ENCODE results near the gene NOS1AP. TPM values are rescaled to one million over a fixed set of nuclear protein-coding genes. Genes with fewer than 3 reads are reported as not detected.

NOS1AP gene
- total and polyA plus RNA-seq, 8 donors: 0.25 to 13.8 (median 6.2) TPM

- H3K4me1 ChIP-seq: peaks cover 0 to 40% (median 13%) of the 10 kb centered on the region in 4 donors
These were observed 24.8 kb downstream of the NOS1AP start for GRCh38 chr1:162094271-162094670.

DNA sequence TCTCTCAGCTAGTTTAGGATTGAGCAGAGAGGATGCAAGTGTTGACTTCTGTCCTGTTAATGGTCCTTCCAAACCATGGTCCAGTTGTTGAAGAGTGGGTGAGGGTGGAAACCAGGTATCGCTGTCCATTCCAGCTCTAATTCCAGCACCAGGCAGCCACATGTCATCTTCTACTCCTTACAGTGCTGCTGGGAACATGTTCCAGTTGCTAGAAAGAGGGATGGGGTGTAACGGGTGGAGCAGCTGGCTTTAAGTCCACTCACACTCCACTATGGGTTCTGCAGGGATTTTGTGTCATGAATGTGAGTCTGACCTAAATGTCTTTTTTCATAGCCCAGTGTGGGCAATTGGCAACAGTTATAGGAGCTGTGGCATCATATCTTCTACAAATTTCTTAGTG, 25.2 kb downstream of the NOS1AP start:
- WGBS, 5 donors: 87 to 100% (median 94%) methylated on average over 2 of the region's 2 CpGs
- intact Hi-C loops (cut with DNase I; ENCODE audit: low total_unique reads): no loop called here
- Histone ChIP-seq H3K27ac (no peak overlapping the region), H3K4me3 (no peak overlapping the region), H3K4me1 (peaks cover 0 to 40% (median 13%) of the 10 kb centered on the region in 4 donors), H3K36me3 (no peaks in the 10 kb centered on the region), H3K9me3 (no peaks in the 10 kb centered on the region), H3K27me3 (no peaks in the 10 kb centered on the region)
- TF ChIP-seq POLR2A (IDR thresholded peaks at IDR 0.05) (no peak), EP300 (IDR thresholded peaks at IDR 0.05) (no peak), POLR2AphosphoS5 (IDR thresholded peaks at IDR 0.05) (no peak)
- TF ChIP-seq, protein P1, sequence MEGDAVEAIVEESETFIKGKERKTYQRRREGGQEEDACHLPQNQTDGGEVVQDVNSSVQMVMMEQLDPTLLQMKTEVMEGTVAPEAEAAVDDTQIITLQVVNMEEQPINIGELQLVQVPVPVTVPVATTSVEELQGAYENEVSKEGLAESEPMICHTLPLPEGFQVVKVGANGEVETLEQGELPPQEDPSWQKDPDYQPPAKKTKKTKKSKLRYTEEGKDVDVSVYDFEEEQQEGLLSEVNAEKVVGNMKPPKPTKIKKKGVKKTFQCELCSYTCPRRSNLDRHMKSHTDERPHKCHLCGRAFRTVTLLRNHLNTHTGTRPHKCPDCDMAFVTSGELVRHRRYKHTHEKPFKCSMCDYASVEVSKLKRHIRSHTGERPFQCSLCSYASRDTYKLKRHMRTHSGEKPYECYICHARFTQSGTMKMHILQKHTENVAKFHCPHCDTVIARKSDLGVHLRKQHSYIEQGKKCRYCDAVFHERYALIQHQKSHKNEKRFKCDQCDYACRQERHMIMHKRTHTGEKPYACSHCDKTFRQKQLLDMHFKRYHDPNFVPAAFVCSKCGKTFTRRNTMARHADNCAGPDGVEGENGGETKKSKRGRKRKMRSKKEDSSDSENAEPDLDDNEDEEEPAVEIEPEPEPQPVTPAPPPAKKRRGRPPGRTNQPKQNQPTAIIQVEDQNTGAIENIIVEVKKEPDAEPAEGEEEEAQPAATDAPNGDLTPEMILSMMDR (IDR thresholded peaks at IDR 0.05): no peak
- DNase-seq: no peak

More at GRCh38 chr1:162094271-162094670, 24.8 kb downstream of the NOS1AP start:
- H3K9me3 ChIP-seq: no peaks in the 10 kb centered on the region
- no peak overlapping the region for H3K27ac ChIP-seq
- no peaks in the 10 kb centered on the region for H3K36me3 ChIP-seq
- 43 to 81% (median 54%) methylated on average over 1 of the region's 1 CpG for WGBS, 5 donors
- H3K4me3 ChIP-seq: no peak overlapping the region
- TF ChIP-seq EP300 (IDR thresholded peaks at IDR 0.05) (no peak), POLR2AphosphoS5 (IDR thresholded peaks at IDR 0.05) (no peak), POLR2A (IDR thresholded peaks at IDR 0.05) (no peak)
- TF ChIP-seq, protein P1 (IDR thresholded peaks at IDR 0.05): no peak
- no peak for DNase-seq
- H3K27me3 ChIP-seq: no peaks in the 10 kb centered on the region
- intact Hi-C loops (cut with DNase I; ENCODE audit: low total_unique reads): no loop called here

GRCh38 chr1:162107911-162108310, 38.4 kb downstream of the NOS1AP start:
- WGBS, 5 donors: 67 to 90% (median 87%) methylated on average over 3 of the region's 3 CpGs
- H3K4me1 ChIP-seq: peaks cover 0 to 8% (median 0%) of the 10 kb centered on the region in 4 donors
- TF ChIP-seq, protein P1 (IDR thresholded peaks at IDR 0.05): no peak
- TF ChIP-seq POLR2A (IDR thresholded peaks at IDR 0.05) (no peak), POLR2AphosphoS5 (IDR thresholded peaks at IDR 0.05) (no peak)
- intact Hi-C loops (cut with DNase I; ENCODE audit: low total_unique reads): no loop called here
- H3K36me3 ChIP-seq: no peaks in the 10 kb centered on the region
- H3K9me3 ChIP-seq: peaks cover 0 to 4% (median 0%) of the 10 kb centered on the region in 4 donors
- H3K27me3 ChIP-seq: no peaks in the 10 kb centered on the region
- DNase-seq: no peak
- H3K27ac ChIP-seq: no peak overlapping the region
- no peak overlapping the region for H3K4me3 ChIP-seq

DNA sequence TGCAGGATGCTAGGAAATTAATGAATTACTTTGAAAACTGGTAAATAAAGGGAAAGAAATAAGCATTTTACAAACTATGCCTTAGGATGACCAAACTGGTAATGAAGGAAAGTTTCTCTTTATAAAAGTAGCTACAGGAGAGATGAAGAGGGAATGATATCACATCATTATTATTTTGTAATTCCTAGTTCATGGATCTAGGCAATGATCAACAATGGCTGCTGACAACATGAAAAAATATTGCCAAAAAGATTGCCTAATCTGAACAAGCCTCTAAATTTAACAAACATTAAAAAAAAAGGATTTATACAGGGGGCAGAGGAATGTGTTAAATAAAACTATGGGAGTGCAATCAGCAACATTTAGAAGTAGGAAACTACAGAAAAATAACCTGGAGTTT, 38.9 kb downstream of the NOS1AP start:
- Histone ChIP-seq H3K4me1 (peaks cover 0 to 8% (median 0%) of the 10 kb centered on the region in 4 donors), H3K27ac (no peak overlapping the region), H3K4me3 (no peak overlapping the region), H3K36me3 (no peaks in the 10 kb centered on the region), H3K27me3 (no peaks in the 10 kb centered on the region), H3K9me3 (peaks cover 0 to 4% (median 0%) of the 10 kb centered on the region in 4 donors)
- TF ChIP-seq, protein P1 (IDR thresholded peaks at IDR 0.05): no peak
- TF ChIP-seq POLR2A (IDR thresholded peaks at IDR 0.05) (no peak), POLR2AphosphoS5 (IDR thresholded peaks at IDR 0.05) (no peak), EP300 (IDR thresholded peaks at IDR 0.05) (no peak)
- intact Hi-C loops (cut with DNase I; ENCODE audit: low total_unique reads): no loop called here
- no peak for DNase-seq

Measured in stomach (tissue), 9 donors.